Neural cell (in vitro differentiated cells): ENCODE results near the gene FAM227A.

Experiments
- CTCF ChIP-seq: fragments of 450-650 bp; IDR thresholded peaks from 2 replicates; pipeline ENCODE4 v1.5.1; 2014; ENCODE audit warnings: antibody characterized with exemption, mild to moderate bottlenecking, moderate library complexity; ENCODE audit not compliant: poor library complexity, severe bottlenecking
- EP300 ChIP-seq: fragments of 450-650 bp; conservative IDR thresholded peaks from 2 replicates; pipeline ENCODE4 v1.6.1; 2014; ENCODE audit warnings: antibody characterized with exemption, mild to moderate bottlenecking, moderate library complexity; ENCODE audit not compliant: poor library complexity, severe bottlenecking
- EZH2 ChIP-seq: fragments of 200-600, 300-800 bp; shearing (Covaris generic), sonication (generic); IDR thresholded peaks from 2 replicates; pipeline ENCODE4 v1.6.1; 2014; ENCODE audit warnings: antibody characterized with exemption, low read length, borderline replicate concordance, mild to moderate bottlenecking; ENCODE audit not compliant: insufficient read depth, poor library complexity, severe bottlenecking
- MXI1 ChIP-seq: fragments of 450-650 bp; conservative IDR thresholded peaks from 2 replicates; pipeline ENCODE4 v1.6.1; 2014; ENCODE audit warnings: antibody characterized with exemption, mild to moderate bottlenecking; ENCODE audit not compliant: poor library complexity, severe bottlenecking
- POLR2AphosphoS5 ChIP-seq: IDR thresholded peaks from 2 replicates; pipeline ENCODE4 v1.6.1; 2012
- RAD21 ChIP-seq: fragments of 450-650 bp; conservative IDR thresholded peaks from 2 replicates; pipeline ENCODE4 v1.6.1; 2014; ENCODE audit warnings: antibody characterized with exemption, mild to moderate bottlenecking, moderate library complexity
- TAF1 ChIP-seq: IDR thresholded peaks from 2 replicates; pipeline ENCODE4 v1.6.1; 2012; ENCODE audit warnings: low read depth
- TF ChIP-seq, protein P1 (sequence below): IDR thresholded peaks from 2 replicates; pipeline ENCODE4 v1.6.1; 2012; ENCODE audit warnings: borderline replicate concordance

- no peak for TF ChIP-seq CTCF
- no peak for TF ChIP-seq RAD21
- TF ChIP-seq, protein P1, sequence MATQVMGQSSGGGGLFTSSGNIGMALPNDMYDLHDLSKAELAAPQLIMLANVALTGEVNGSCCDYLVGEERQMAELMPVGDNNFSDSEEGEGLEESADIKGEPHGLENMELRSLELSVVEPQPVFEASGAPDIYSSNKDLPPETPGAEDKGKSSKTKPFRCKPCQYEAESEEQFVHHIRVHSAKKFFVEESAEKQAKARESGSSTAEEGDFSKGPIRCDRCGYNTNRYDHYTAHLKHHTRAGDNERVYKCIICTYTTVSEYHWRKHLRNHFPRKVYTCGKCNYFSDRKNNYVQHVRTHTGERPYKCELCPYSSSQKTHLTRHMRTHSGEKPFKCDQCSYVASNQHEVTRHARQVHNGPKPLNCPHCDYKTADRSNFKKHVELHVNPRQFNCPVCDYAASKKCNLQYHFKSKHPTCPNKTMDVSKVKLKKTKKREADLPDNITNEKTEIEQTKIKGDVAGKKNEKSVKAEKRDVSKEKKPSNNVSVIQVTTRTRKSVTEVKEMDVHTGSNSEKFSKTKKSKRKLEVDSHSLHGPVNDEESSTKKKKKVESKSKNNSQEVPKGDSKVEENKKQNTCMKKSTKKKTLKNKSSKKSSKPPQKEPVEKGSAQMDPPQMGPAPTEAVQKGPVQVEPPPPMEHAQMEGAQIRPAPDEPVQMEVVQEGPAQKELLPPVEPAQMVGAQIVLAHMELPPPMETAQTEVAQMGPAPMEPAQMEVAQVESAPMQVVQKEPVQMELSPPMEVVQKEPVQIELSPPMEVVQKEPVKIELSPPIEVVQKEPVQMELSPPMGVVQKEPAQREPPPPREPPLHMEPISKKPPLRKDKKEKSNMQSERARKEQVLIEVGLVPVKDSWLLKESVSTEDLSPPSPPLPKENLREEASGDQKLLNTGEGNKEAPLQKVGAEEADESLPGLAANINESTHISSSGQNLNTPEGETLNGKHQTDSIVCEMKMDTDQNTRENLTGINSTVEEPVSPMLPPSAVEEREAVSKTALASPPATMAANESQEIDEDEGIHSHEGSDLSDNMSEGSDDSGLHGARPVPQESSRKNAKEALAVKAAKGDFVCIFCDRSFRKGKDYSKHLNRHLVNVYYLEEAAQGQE = no peak
- no peak for TF ChIP-seq EZH2
- no peak for TF ChIP-seq EP300
- TF ChIP-seq POLR2AphosphoS5 = no peak
- TF ChIP-seq MXI1 = no peak
- TF ChIP-seq TAF1 = no peak
These were observed 54.9 kb downstream of the FAM227A start for GRCh38 chr22:38601221-38601764.
